Posterior cingulate gyrus (tissue), 11 donors: ENCODE measurements around the gene CSPG4.
"Not testable (repeated sequence)": the region's sequence is repeated elsewhere in the genome, so short reads cannot be mapped to it uniquely, and the experiment has no call there.

Experiments
- DNase-seq, 10 donors: peaks; one replicate each; pipeline versions ENCODE4 v3.0.0 to v3.0.0-alpha.2; 2020 to 2021; ENCODE audit warnings: mixed read lengths in 3 of 10
- intact Hi-C: fragments of 100-400 bp; cut with DNase I; formaldehyde crosslinking; loops from one replicate; pipeline ENCODE4 v1.15.1; 2023

CSPG4 gene

GRCh38 chr15:75712668-75713337, at the start of gene CSPG4:
TSS of gene CSPG4 (minus strand) at chr15:75712848. CDS start at chr15:75712755, 93 bp downstream.
- intact Hi-C loops: no loop called here
- DNase-seq: peak in 1 of 10 donors; percentile 88

GRCh38 chr15:75762357-75762718, 49.7 kb upstream of the CSPG4 start:
- intact Hi-C loops: not testable (repeated sequence)
- DNase-seq: peak in 2 of 10 donors; percentile 12 to 28

GRCh38 chr15:75761446-75762356, 49.1 kb upstream of the CSPG4 start:
- DNase-seq: peak in 2 of 10 donors; percentile 44 to 69
- intact Hi-C loops: no loop called here

- intact Hi-C loops: no loop called here
- peak in 2 of 10 donors; percentile 22 to 35 for DNase-seq
Measured at GRCh38 chr15:75760704-75761435, 48.2 kb upstream of the CSPG4 start.

- DNase-seq: peak in 2 of 10 donors; percentile 47 to 62
- intact Hi-C loops: not testable (repeated sequence)
Measured at GRCh38 chr15:75760131-75760520, 47.5 kb upstream of the CSPG4 start.

- intact Hi-C loops: no loop called here
- no peak for DNase-seq
Measured at GRCh38 chr15:75759416-75760130, 46.9 kb upstream of the CSPG4 start.

- intact Hi-C loops: no loop called here
- peak; percentile 78 to 98 (median 86) for DNase-seq
Measured at GRCh38 chr15:75758071-75758872, 45.6 kb upstream of the CSPG4 start.

GRCh38 chr15:75754871-75755270, 42.2 kb upstream of the CSPG4 start:
- intact Hi-C loops: not testable (repeated sequence)
- DNase-seq: peak in 1 of 10 donors; percentile 16

- intact Hi-C loops: no loop called here
- peak in 2 of 10 donors; percentile 35 to 74 for DNase-seq
Measured at GRCh38 chr15:75753145-75753544, 40.5 kb upstream of the CSPG4 start.

- intact Hi-C loops: no loop called here
- DNase-seq: peak in 2 of 10 donors; percentile 13 to 42
Measured at GRCh38 chr15:75751891-75752290, 39.2 kb upstream of the CSPG4 start.

- DNase-seq: peak in 2 of 10 donors; percentile 8 to 57
Measured at GRCh38 chr15:75751116-75751875, 38.6 kb upstream of the CSPG4 start.

GRCh38 chr15:75750261-75751050, 37.8 kb upstream of the CSPG4 start:
- peak in 2 of 10 donors; percentile 29 to 31 for DNase-seq
- intact Hi-C loops: no loop called here

More at GRCh38 chr15:75751116-75751875, 38.6 kb upstream of the CSPG4 start:
- intact Hi-C loops: no loop called here

GRCh38 chr15:75749820-75750219, 37.2 kb upstream of the CSPG4 start:
- intact Hi-C loops: no loop called here
- peak in 2 of 10 donors; percentile 44 to 47 for DNase-seq

- intact Hi-C loops: not testable (repeated sequence)
- peak in 2 of 10 donors; percentile 1 to 14 for DNase-seq
Measured at GRCh38 chr15:75748882-75749281, 36.2 kb upstream of the CSPG4 start.

- intact Hi-C loops: not testable (repeated sequence)
- peak in 2 of 10 donors; percentile 5 to 10 for DNase-seq
Measured at GRCh38 chr15:75747121-75747520, 34.5 kb upstream of the CSPG4 start.

- intact Hi-C loops: no loop called here
- no peak for DNase-seq
Measured at GRCh38 chr15:75745305-75745704, 32.7 kb upstream of the CSPG4 start.

- intact Hi-C loops: not testable (repeated sequence)
- DNase-seq: peak in 2 of 10 donors; percentile 2 to 64
Measured at GRCh38 chr15:75742346-75742745, 29.7 kb upstream of the CSPG4 start.

- intact Hi-C loops: no loop called here
- DNase-seq: peak in 2 of 10 donors; percentile 13 to 40
Measured at GRCh38 chr15:75739791-75740190, 27.1 kb upstream of the CSPG4 start.
